Measurements from ENCODE around the gene CLEC2A.
A peak's percentile ranks its signal among the peaks of the same experiment; 100 is the strongest.
"Not testable (repeated sequence)": the region's sequence is repeated elsewhere in the genome, so short reads cannot be mapped to it uniquely, and the experiment has no call there.

The CLEC2A gene, protein sequence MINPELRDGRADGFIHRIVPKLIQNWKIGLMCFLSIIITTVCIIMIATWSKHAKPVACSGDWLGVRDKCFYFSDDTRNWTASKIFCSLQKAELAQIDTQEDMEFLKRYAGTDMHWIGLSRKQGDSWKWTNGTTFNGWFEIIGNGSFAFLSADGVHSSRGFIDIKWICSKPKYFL

DNA sequence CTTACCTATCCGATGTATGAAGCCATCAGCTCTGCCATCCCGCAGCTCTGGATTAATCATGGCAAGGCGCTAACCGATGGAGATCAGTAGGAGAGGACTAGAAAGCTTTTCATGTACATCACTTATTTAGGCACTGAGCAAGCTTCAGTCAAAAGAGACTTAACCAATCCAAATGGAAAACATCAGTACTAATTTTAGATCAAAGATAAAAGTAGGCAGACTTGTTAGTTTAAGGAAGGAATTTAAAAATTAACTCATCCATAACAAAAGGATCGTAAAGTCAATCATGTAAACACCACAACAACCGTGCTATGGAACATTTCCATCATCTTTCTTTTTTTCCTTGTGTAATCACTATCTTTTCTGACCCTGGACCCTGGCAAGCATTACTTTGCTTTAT lies at the start of gene CLEC2A:
CLEC2A (minus strand) TSS at position 101 of the 400 bp plus-strand sequence; CDS start at position 60, 41 bp downstream.
- no peak for DNase-seq (ENCODE audit: low read depth in 3 of 3)

DNA sequence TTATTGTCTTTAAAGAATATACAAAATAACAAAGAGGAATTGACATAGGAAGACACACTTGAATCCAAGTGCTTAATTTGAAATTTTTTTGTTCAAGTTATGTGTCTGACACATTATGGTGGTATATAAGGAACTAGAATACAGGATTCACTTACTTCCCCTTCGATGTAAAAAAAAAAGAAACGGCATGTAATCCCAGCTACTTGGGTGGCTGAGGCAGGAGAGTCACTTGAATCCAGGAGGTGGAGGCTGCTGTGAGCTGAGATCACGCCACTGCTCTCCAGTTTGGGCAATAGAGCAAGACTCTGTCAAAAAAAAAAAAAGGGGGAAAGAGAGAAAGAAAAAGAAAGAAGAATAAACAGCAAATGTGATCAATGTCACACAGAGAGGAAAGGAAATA lies 48.0 kb upstream of the CLEC2A start:
- DNase-seq (ENCODE audit: low read depth in 3 of 3) = no peak

DNA sequence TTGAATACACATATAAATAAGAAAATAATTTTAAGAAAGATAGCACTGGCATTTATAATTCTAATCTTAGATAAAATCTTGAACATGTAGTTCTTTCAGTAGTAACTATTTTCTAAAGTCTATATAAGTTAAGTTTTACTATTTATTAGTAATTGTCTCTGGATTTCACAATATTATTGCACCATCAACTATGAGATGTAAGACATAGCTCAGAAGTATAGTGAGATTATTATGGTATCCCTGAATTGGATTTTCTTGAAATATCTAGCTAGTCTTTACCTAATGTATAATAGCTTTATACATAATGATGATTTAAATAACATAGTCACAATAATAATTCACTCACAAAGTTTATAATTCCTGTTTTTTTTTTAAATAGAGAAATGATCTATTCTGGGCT lies 45.7 kb upstream of the CLEC2A start:
- DNase-seq (ENCODE audit: low read depth in 3 of 3) = no peak

DNA sequence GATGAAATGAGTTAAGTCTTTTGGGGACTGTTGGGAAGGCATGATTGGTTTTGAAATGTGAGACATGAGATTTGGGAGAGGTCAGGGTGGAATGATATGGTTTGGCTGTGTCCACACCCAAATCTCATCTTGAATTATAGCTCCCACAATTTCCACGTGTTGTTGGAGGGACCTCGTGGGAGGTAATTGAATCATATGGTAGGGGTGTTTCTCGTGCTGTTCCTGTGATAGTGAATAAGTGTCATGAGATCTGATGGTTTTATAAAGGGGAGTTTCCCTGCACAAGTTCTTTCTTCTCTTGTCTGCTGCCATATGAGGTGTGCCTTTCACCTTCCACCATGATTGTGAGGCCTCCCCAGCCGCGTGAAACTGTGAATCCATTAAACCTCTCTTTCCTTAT lies 44.5 kb upstream of the CLEC2A start:
- DNase-seq (ENCODE audit: low read depth in 3 of 3) = not testable (repeated sequence)

DNA sequence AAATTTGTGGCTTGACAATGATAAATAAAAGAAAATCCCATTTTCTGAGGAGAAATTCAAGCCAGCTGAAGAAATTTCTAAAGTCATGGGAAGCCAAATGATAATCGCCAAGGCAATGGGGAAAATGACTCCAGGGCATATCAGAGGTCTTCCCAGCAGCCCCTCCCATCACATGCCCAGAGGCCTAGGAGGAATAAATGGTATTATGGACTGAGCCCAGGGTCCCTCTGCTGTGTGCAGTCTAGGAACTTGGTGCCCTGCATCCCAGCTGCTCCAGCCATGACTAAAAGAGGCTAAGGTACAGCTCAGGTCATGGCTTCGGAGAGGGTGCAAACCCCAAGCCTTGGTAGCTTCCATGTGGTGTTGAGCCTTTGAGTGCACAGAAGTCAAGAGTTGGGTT lies 43.4 kb upstream of the CLEC2A start:
- no peak for DNase-seq (ENCODE audit: low read depth in 3 of 3)

DNA sequence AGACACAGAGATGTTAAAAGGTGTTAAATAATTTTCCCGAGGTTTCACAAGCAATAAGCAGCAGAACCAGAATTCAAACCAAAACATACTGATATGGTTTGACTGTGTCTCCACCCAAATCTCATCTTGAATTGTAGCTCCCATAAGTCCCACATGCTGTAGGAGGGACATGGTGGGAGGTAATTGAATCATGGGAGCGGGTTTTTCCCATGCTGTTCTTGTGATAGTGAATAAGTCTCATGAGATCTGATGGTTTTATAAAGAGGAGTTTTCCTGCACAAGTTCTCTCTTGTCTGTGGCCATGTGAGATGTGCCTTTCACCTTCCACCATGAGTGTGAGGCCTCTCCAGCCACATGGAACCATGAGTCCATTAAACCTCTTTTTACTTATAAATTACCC lies 42.6 kb upstream of the CLEC2A start:
- not testable (repeated sequence) for DNase-seq (ENCODE audit: low read depth in 3 of 3)

DNA sequence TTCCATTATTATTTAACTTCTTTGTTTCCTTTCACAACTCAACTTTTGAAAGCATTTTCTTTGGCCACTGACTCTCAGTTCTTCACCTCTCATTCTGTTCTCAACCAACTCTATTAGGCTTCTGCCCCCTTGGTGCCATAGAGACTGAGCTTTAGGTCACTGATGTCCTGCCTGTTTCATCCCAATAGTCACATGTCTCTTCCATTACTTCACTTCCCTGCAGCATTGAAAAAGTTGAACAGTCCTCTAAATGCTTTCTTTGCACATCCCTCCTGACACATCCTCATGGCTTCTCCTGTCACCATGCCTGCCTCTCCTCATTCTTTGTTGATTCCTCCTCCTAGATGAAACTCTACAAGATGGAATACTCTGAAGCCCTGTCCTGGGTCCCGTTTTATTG lies 41.8 kb upstream of the CLEC2A start:
- no peak for DNase-seq (ENCODE audit: low read depth in 3 of 3)

DNA sequence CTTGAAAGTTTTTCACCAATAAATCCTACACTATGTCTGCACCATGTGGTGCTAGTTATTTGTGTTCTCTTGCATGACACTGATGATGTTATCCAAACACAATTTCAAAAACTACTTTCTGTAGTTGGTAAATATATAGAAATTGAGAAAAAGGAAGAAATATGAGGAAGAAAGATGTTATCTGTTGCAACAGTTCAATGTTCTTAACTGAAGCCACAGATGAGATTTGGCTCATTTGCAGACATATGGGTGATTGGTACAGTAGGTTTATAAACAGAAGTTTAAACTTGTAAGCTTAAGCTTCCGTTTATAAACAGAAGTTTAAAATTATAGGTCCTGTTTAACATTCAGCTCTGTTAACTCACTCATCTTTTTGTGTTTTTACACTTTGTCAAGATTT lies 39.0 kb upstream of the CLEC2A start, which contains the start of gene CLEC12A:
CLEC12A (plus strand) TSS at position 229 of the 400 bp plus-strand sequence. CDS start 188 bp downstream, outside the sequence.
- DNase-seq (ENCODE audit: low read depth in 3 of 3) = no peak

DNA sequence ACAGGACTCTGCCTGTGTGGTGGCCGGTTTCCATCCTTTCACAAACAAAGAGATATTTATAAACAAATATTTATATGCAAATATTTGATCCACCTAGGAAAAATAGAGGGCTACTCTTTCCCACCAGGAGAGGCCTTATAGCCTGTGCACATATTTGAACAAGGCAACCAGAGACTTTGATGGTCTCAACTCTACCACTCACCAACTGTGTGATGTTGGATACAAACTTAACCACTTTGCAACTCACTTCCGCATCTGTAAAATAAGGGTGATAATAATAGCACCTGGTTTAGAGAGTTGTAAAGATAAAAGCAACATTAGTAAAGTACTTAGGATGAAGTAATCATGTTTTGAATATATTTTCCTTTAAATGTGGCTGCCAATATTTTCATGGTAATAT lies 37.5 kb upstream of the CLEC2A start:
- DNase-seq (ENCODE audit: low read depth in 3 of 3) = no peak

DNA sequence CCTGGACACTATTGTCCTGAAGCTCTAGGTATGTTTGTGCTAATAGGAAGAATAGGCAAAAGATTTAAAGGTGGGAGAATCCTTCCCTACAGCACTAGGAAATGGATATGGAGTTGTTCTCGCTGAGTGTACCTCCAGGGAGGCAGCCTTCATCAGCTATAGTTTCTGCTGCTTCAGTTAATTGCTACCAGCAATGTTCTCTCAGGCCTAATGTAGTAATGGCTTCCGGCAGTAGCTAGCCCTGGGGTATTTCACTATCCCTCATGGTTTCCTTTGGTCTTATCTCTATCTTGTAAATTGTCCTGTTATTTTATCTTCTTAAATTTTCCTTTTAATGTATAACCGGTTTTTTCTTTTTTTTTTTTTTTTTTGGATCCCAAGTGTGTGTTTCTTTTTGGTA lies 29.7 kb upstream of the CLEC2A start:
- no peak for DNase-seq (ENCODE audit: low read depth in 3 of 3)

DNA sequence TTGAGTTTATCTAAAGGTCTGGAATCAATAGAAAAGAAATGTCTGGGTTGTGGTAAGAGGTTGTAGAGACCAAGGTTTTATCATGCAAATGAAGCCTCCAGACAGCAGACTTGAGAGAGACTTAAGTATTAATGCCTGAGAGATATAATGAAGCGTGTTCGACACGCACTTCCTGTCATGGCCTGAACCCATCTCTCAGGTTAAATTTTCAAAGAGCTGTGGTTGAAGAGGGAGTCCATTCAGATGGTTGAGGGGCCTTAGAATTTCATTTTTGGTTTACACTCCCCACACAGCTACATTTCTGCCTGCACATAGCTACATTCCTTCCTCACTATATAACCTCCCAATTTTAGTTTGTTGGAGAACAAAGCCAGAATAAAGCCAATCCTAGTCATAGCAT lies 28.9 kb upstream of the CLEC2A start:
- DNase-seq (ENCODE audit: low read depth in 3 of 3) = no peak

DNA sequence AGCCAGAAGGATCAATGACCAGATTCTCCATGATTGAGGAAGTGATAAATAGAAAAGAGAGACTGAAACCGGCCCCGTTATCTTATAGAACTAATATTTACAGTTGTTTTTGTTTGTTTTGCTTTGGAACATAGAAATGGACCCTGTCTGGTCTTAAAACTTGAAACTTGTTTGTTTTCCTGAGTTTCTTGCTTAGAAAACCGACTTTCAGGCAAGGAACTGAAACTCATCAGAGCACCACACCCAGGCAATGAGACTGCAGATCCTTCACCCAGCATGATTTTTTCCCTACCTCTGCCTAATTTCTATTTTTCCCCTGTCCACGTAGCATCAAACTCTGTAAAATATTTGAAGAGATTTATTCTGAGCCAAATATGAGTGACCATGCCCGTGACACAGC lies 28.4 kb upstream of the CLEC2A start:
- DNase-seq (ENCODE audit: low read depth in 3 of 3) = no peak

DNA sequence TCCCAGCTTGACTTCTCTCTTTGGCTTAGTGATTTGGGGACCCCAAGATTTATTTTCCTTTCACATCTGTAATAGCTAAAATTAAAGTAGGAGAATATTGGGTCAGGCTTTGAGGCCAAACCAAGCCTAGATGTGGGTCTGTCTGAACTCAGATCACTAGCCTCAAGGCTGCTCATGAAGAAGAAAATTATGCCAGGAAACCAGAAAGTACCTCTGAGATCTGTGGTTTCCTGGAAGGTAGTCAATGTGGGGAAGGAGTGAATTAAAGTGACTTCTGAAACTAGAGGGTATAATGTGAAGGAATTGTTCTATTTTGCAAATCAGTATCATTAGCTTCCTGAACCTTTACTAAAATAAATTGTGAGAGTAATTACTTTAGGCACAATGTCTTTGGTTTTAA lies 25.7 kb upstream of the CLEC2A start:
- DNase-seq (ENCODE audit: low read depth in 3 of 3) = no peak

DNA sequence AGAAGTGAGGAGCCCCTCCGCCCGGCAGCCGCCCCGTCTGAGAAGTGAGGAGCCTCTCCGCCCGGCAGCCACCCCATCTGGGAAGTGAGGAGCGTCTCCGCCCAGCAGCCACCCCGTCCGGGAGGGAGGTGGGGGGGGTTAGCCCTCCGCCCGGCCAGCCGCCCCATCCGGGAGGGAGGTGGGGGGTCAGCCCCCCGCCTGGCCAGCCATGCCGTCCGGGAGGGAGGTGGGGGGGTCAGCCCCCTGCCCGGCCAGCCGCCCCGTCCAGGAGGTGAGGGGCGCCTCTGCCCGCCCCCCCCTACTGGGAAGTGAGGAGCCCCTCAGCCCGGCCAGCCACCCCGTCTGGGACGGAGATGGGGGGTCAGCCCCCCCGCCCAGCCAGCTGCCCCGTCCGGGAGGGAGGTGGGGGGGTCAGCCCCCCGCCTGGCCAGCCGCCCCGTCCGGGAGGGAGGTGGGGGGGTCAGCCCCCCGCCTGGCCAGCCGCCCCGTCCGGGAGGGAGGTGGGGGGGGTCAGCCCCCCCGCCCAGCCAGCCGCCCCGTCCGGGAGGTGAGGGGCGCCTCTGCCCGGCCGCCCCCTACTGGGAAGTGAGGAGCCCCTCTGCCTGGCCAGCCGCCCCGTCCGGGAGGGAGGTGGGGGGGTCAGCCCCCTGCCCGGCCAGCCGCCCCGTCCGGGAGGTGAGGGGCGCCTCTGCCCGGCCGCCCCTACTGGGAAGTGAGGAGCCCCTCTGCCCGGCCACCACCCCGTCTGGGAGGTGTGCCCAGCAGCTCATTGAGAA lies 21.0 kb upstream of the CLEC2A start:
- not testable (repeated sequence) for DNase-seq (ENCODE audit: low read depth in 3 of 3)

DNA sequence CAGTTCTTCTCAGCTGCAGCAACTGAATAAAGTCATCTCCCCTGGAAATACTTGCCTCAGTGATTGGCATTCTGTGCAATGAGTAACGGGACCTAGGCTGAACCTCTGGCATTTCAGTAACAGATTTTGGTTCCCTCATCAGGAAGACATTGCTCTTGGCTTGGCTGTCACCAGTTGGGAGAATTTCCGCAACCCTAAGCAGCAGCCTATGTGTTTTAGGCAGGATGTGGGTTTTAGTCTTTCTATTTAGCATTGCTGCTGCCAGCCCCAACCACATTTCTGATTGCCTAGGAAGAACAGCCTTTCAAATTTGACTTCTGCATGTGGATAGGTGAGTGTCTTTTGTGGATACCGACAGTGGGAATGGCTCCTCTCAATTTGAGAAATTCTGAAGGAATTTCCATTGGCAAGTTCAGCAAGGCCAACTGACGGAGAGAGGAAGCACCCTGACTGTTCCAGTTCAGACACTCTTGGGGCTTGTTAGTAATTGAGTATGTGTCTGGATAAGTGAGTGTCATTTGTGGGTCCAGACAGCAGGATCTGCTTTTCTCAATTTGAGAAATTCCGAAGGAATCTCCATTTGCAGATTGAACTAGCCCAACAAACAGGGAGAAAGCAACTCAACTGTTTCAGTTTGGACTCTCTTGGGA lies 19.0 kb upstream of the CLEC2A start:
- DNase-seq (ENCODE audit: low read depth in 3 of 3) = peak in 1 of 3 experiments; percentile 11

DNA sequence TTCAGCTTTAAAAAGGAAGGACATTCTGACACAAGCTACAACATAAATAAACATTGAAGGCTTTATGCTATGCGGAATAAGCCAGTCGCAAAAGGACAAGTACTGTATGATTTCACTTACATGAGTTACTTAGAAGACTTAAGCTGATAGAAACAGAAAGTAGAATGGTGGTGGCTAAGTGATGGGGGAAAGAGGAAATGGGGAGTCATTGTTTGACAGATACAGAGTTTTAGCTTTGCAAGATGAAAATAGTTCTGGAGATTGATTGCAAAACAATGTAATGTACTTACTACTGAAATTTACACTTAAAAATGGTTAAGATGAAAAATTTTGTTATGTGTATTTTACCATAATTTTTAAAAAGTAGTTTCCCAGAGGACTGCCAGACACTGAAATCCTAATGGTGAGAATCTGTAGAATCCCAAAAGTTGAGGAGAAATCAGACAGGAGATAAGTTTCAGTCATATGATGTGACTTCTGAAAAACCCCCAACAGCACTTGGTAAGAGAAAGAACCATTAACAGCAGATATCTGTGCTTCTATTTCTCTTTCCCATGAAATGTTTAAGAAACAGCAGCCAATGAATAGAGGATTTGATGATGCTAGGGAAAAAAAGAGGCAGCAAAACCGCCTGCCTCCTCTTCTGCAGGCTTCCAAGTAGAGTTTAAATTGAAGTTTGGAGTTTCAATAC lies 16.6 kb upstream of the CLEC2A start:
- no peak for DNase-seq (ENCODE audit: low read depth in 3 of 3)

DNA sequence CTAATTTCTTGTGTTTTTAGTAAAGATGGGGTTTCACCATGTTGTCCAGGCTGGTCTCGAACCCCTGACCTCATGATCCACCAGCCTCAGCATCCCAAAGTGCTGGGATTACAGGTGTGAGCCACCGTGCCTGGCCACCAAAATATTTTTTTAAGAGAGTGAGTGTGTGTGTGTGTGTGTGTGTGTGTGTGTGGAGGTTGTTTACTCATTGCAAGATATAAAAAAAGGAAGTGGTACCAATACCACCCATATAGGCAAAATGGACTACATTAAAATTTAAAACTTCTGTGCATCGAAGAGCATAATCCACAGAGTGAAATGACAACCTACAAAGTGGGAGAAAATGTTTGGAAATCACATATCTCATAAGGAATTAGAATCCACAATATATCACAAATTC lies 15.5 kb upstream of the CLEC2A start:
- no peak for DNase-seq (ENCODE audit: low read depth in 3 of 3)

DNA sequence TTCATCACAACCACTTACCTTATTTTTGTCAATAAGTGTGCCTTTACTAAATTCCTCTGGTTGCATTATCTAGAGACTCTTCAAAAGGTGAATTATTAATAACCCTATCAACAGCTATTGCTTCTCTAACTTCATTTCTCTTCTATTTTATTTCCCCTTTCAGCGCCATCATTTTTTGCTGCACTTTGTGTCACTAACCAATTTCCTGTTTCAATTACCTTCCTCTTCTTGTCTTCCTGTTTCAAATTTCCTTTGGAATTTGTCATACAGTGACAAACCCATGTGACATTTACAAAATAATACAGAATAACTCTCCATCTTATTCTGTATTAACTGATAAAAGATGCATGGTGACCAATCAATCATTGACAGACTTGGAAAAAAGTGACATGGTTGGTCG lies 12.2 kb upstream of the CLEC2A start:
- no peak for DNase-seq (ENCODE audit: low read depth in 3 of 3)

DNA sequence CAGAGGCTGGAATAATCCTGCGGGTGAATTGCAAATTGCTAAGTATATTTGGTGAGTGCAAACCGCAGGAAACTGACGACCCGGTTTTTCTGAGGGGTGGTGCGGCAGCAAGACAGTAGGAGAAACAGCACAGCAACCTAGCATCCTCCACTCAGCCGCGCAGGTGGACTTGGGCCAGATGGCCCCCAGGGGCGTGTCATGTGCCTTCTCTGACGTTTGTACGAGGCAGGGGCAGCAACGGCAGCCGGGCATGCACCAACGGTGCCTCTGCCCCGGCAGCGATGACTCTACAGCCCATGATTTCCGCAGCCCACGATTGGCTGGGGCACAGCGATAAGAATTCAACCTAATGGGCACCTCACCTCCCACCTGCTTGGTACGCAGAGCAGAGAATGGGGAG lies 11.1 kb upstream of the CLEC2A start:
- DNase-seq (ENCODE audit: low read depth in 3 of 3) = no peak

DNA sequence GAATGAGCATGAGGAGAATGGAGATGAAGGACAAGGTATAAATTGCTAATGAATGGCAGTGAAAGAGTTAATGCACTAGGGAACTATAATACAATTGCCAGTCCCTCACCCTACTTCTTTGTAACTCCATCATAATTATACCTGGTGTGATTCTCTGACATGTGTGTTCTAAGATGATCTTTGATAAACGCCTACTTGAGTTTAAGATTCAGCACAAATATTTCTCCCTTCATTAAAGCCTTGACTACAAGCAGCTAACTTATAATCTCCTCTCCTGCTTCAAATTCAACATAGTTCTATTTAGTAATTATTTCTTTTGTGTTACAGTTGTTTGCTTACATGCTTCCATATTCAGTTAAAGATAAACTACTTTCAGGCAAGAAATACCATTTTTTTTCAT lies 9.7 kb upstream of the CLEC2A start:
- no peak for DNase-seq (ENCODE audit: low read depth in 3 of 3)

DNA sequence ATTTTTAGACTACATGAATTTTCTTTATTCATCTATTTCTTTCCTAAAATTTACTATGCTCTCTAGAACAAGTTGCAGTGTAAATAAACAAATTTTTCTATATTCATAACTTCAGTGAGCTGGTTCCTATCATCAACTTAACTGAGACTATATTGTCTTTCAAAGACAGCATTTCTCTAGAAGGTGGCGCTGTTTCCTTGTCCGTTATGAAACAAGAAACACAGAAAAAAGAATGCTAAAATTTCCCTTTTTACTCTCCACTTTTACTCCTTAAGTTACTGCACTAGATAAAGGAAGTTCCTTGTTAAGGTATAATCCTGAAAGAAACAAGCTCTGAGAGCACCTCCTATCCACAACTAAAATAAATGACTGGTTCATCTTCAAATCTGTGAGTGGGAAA lies 8.2 kb upstream of the CLEC2A start:
- no peak for DNase-seq (ENCODE audit: low read depth in 3 of 3)

DNA sequence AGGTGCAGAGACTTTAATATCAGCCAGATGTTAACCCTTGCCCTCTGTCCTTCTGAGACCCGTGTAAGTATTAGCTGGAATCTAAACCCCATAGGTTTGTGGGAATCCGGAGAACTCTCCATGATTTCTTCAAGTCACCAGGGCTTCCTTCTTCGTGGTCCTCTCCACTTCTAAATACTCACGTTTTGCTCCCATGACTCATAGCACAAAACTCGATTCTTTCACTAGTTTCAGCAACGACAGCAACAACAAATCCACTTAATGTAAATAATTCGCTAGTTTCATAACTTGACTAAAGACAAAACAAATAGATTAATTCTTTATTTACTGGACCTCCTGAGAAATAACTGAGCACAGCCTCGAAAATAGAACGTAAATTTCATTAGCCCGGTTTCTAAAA lies 4.4 kb upstream of the CLEC2A start:
- DNase-seq (ENCODE audit: low read depth in 3 of 3) = no peak

Measured in stimulated activated CD4-positive, alpha-beta T cell treated with anti-CD3 and anti-CD28 coated beads, TNF-alpha, amount 100 ng/mL, for 24 hours (primary cell).